ENCODE measurements around the gene DCAF5.
"Not testable (repeated sequence)": the region's sequence is repeated elsewhere in the genome, so short reads cannot be mapped to it uniquely, and the experiment has no call there.

Gene DCAF5

GRCh38 chr14:69076341-69076740 is 76.6 kb downstream of the DCAF5 start:
- no peak overlapping the region for H3K4me3 ChIP-seq (ENCODE audit: low read depth, low read length)

- no peak overlapping the region for H3K4me3 ChIP-seq (ENCODE audit: low read depth, low read length)
Measured at GRCh38 chr14:69073915-69074314, 79.0 kb downstream of the DCAF5 start.

DNA sequence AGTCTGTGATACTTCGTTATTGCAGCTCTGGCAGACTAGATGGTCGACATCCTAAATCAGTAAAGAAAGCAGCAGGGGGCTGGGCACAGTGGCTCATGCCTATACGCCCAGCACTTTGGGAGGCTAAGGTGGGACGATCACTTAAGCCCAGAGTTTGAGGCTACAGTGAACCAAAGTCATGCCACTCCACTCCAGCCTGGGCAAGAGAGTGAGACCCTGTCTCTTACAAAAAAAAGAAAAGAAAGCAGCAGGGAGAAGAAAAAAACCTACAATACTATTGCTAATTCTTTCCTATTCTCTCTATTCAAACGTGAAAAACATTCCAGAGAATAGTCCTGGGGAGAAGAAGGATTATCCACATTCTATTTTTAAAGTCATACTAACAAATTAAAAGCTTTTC is 79.5 kb downstream of the DCAF5 start:
- H3K4me3 ChIP-seq (ENCODE audit: low read depth, low read length), result no peak overlapping the region

- H3K4me3 ChIP-seq (ENCODE audit: low read depth, low read length), result no peak overlapping the region
Measured at GRCh38 chr14:69072584-69072983, 80.3 kb downstream of the DCAF5 start.

- no peak overlapping the region for H3K4me3 ChIP-seq (ENCODE audit: low read depth, low read length)
Measured at GRCh38 chr14:69068744-69069421, 84.0 kb downstream of the DCAF5 start.

DNA sequence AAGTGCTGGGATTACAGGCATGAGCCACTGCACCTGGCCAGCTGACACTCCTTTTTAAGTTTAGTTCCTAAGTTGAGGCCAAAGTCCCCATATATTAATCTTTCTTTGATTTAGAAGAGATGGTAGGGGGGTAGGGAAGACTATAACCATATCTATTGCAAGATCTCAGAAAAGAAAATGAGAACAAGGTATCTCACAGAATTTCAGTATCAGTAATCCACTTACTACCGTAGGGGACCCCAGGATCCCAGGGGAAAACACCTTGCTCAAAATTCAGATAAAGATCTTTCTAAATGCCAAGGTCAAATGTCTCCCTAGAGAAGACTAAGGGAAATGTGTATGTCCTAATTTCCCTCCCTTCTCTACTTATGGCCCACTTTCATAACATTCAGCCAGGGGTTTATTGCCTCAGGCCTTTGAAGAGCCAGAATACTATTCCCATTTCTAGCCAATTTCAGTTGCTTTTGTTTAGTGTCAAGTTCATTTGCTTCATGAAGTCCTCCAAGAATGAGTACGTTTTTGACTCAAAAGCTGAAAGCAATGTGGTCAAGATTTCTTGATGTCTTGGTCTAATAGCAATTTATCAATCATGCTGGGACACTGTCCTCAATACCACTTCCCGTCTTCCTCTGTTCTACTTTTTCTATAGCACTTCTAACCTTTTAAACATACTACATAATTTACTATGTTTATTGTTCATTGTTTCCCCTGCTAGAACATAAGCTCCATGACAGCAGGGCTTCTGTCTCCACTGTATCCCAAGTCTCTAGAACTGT is 86.3 kb downstream of the DCAF5 start:
- no peak overlapping the region for H3K4me3 ChIP-seq (ENCODE audit: low read depth, low read length)

DNA sequence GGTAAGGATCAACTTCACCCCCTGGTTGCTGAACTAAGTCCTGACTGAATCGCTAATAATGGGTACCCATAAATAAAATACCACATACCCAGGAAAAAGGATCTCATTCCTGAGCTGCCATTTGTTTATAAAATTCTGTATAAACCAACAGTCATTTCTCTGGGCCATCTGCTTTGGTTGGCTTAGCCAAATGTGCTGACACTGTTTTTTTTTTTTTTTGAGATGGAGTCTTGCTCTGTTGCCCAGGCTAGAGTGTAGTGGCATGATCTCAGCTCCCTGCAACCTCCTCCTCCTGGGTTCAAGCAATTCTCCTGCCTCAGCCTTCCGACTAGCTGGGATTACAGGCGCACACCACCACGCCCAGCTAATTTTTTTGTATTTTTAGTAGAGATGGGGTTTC is 87.0 kb downstream of the DCAF5 start:
- H3K4me3 ChIP-seq (ENCODE audit: low read depth, low read length), result not testable (repeated sequence)

GRCh38 chr14:69064596-69064995 is 88.3 kb downstream of the DCAF5 start:
- no peak overlapping the region for H3K4me3 ChIP-seq (ENCODE audit: low read depth, low read length)

GRCh38 chr14:69059658-69060623 is 93.0 kb downstream of the DCAF5 start:
- H3K4me3 ChIP-seq (ENCODE audit: low read depth, low read length), result no peak overlapping the region

- H3K4me3 ChIP-seq (ENCODE audit: low read depth, low read length), result no peak overlapping the region
Measured at GRCh38 chr14:69055999-69056788, 96.7 kb downstream of the DCAF5 start.

GRCh38 chr14:69055125-69055524 is 97.8 kb downstream of the DCAF5 start:
- H3K4me3 ChIP-seq (ENCODE audit: low read depth, low read length), result no peak overlapping the region

GRCh38 chr14:69054030-69054429 is 98.9 kb downstream of the DCAF5 start:
- H3K4me3 ChIP-seq (ENCODE audit: low read depth, low read length), result no peak overlapping the region

DNA sequence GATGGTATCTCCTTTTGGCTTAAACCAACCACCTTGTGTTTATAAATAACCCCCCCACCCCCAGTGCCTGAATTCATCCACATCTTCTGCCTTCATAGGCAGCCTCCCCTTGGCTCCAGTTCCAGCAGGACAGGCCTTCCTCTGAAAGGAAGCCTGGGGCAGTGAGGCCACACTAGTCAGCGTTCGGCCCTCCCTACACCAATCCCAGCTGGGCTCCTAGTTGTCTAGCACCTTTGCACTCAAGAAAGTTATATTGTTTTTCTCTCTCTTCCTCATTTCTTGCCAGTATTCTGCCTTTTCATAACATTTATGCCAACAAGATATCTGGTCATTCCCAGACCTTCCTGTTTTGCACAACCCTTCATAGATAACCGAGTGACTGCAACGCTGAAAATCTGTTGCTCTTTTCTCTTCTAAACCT is 100.7 kb downstream of the DCAF5 start:
- H3K4me3 ChIP-seq (ENCODE audit: low read depth, low read length), result no peak overlapping the region

DNA sequence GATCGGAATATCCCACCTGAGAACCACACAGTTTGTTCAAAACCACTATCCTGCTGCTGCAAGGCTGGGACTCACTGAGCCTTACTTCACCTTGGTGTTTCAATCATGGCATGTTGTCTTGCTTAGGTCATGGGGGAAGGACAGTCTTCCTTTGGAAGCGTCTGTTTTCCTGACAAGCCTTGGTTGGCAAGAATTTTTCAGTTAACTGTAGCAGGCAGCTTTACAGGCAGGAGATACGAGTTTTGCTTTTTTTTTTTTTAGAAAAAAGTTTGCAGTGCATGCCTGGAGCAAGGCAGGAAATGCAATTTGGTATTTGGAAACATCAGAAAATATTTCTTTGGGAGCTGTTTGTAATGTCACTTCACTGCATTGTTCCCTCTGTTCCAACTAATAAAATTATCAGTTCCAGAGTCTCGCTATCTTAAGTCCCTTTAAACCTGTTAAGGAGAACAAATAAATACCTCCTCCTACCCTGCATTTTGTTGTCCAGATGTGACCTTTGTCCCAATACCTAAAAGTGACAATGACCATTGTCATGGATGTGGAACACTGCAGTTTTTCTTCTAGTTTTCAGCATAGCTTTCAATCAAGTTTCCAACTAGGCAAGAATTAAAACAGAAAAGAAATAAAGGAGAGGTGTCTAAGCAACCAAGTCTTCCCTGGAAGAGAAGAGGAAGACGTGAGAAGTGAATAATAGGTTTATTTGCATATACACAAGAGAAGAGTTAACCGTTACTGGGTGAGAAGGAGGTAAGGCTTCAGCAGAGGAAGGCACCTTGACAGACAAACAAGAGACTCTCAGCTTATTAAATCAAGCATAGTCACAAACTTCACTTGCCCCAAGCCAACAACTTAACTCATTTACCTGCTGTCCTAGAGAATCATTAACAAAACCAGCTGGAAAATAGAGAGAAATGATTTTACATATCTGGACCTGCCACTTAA is 102.4 kb downstream of the DCAF5 start:
- H3K4me3 ChIP-seq (ENCODE audit: low read depth, low read length), result no peak overlapping the region

DNA sequence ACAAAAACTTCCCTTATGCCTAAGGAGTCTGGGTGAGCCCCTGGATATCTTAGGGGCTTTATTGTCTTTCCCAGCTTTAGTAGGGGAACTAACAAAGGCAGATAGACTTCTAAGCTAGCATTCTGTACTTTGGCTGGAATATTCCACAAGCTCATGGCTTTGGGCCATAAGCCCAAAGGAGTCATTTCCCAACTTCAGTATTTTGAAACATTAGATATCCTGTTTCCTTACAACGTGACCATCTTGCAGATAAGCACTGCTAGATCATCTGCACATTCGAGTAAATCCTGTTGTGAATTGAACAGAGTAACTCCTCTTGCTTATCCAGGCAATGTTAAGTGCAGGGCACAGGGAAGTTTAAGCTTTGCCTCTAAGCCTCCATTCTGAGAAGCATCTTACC is 103.2 kb downstream of the DCAF5 start:
- no peak overlapping the region for H3K4me3 ChIP-seq (ENCODE audit: low read depth, low read length)

DNA sequence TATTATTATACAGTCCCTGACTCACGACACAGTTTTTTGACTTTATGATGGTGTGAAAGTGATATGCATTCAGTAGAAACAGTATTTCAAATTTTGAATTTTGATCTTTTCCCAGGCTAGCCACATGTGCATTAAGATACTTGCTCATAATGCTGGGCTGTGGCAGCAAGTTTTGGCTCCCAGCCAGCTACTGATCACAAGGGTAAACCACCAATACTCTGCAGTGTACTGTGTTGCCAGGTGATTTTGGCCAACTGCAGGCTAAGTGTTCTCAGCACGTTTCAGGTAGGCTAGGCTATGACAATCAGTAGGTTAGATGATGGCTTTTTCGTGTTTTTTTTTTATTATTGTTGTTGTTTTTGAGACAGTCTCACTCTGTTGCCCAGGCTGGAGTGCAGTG is 104.5 kb downstream of the DCAF5 start:
- no peak overlapping the region for H3K4me3 ChIP-seq (ENCODE audit: low read depth, low read length)

DNA sequence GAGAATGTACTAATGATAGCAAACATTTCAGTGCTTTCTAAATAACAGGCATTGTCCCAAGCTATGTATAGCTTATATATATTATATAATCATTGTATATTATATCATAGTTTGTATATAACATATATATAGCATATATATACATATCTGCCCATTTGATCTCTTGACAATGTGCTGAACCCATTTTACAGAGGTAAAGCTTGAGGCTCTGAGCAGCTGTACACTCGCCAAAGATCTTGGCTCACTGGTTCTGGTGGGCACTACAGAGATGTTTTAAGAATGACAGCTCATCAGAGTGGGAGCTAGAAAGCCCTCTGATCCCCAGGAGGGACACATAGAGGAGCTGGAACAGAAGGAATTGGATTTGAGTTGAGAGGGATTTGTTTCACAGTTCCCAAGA is 105.7 kb downstream of the DCAF5 start:
- no peak overlapping the region for H3K4me3 ChIP-seq (ENCODE audit: low read depth, low read length)

GRCh38 chr14:69046476-69046860 is 106.5 kb downstream of the DCAF5 start:
- no peak overlapping the region for H3K4me3 ChIP-seq (ENCODE audit: low read depth, low read length)

GRCh38 chr14:69045857-69046475 is 107.0 kb downstream of the DCAF5 start:
- H3K4me3 ChIP-seq (ENCODE audit: low read depth, low read length), result no peak overlapping the region

All from iPS-11a (cell line).